Lower lobe of right lung (tissue), 2 donors: ENCODE measurements around the gene FBRSL1. TPM values are rescaled to one million over a fixed set of nuclear protein-coding genes. Genes with fewer than 3 reads are reported as not detected.

Experiments used
- ATAC-seq, 2 donors: fragments of 200-7000 bp; cut with Tn5 transposase; one replicate each; pipeline ENCODE4 v1.9.1; 2020 to 2022; ENCODE audit warnings: mild to moderate bottlenecking in 2 of 2, moderate library complexity in 2 of 2
- DNase-seq: peaks from one replicate; pipeline ENCODE4 v3.0.0-alpha.2; 2020
- H3K27ac ChIP-seq: fragments of 200-600 bp; one replicate; pipeline ENCODE4 v1.8.0; 2022
- H3K27me3 ChIP-seq: fragments of 200-600 bp; one replicate; pipeline ENCODE4 v1.8.0; 2022; ENCODE audit warnings: low read depth
- H3K36me3 ChIP-seq: fragments of 200-600 bp; one replicate; pipeline ENCODE4 v1.8.0; 2022; ENCODE audit warnings: mild to moderate bottlenecking
- H3K4me1 ChIP-seq: fragments of 200-600 bp; one replicate; pipeline ENCODE4 v1.8.0; 2022
- H3K4me3 ChIP-seq: fragments of 200-600 bp; one replicate; pipeline ENCODE4 v1.8.0; 2022; ENCODE audit warnings: mild to moderate bottlenecking
- H3K9me3 ChIP-seq: fragments of 200-600 bp; one replicate; pipeline ENCODE4 v1.8.0; 2022
- intact Hi-C: fragments of 100-400 bp; cut with DNase I; formaldehyde crosslinking; loops from one replicate; pipeline ENCODE4 v1.11.0; 2022
- total RNA-seq: library from RNA; stranded (reverse); fragmentation: NEBNext Ultra II Directional; extraction: Animal tissue kit (Norgen Biotek cat#: 25700); gene quantifications from one replicate; pipeline ENCODE4 v1.2.1, GENCODE V29; 2021
- TF ChIP-seq, protein P1 (sequence below): fragments of 200-600 bp; IDR thresholded peaks from one replicate; pipeline ENCODE4 v1.8.0; 2022; ENCODE audit warnings: antibody characterized with exemption, mild to moderate bottlenecking
- donor health status: DM: no; HTN: yes; CAD: no; lungs with severe emphysema.

The FBRSL1 gene
- total RNA-seq, 1 donor from 2014 or later = 47.6 TPM

DNA sequence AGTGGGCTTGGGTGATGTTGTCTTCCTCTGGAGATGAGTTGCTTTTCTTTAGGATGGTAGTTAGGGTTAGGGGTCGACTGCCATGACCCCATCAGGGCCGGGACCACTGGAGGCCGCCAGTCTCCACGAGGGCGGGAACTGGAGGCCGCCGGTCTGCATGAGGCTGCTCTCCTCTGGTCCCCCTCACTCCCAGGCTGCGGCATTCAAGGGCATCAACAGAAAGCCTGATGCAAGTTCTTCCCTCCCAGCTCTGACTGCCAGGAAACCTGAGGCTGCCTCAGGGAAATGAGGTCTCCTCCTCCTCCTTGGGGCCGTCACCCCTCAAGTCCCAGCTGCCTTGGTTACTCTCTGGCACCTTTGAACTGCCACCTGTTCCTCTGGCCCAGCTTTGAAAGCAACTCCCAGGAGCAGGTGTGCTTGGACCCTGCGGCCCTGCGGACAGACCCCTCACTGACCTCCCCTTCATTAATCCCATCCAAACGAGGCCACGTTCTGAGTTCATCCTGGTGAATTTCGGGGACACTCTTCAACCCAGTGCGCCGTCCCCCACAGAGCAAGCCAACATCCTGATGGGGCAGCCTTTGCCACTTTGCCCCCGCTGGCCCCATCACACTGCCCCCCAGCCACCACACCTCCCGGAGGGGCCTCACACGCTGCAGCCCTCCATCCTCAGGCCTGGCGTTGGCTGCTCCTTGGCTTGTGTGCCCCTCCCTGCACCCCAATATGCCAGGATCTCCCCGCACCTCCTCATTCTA, 37.2 kb upstream of the FBRSL1 start:
- no peak overlapping the region for H3K27ac ChIP-seq
- no peak overlapping the region for H3K4me3 ChIP-seq
- intact Hi-C loops = no loop called here
- no peak for DNase-seq
- H3K4me1 ChIP-seq = no peaks in the 10 kb centered on the region
- peaks cover 48% of the 10 kb centered on the region for H3K27me3 ChIP-seq
- no peak for ATAC-seq
- H3K9me3 ChIP-seq = no peaks in the 10 kb centered on the region
- TF ChIP-seq, protein P1, sequence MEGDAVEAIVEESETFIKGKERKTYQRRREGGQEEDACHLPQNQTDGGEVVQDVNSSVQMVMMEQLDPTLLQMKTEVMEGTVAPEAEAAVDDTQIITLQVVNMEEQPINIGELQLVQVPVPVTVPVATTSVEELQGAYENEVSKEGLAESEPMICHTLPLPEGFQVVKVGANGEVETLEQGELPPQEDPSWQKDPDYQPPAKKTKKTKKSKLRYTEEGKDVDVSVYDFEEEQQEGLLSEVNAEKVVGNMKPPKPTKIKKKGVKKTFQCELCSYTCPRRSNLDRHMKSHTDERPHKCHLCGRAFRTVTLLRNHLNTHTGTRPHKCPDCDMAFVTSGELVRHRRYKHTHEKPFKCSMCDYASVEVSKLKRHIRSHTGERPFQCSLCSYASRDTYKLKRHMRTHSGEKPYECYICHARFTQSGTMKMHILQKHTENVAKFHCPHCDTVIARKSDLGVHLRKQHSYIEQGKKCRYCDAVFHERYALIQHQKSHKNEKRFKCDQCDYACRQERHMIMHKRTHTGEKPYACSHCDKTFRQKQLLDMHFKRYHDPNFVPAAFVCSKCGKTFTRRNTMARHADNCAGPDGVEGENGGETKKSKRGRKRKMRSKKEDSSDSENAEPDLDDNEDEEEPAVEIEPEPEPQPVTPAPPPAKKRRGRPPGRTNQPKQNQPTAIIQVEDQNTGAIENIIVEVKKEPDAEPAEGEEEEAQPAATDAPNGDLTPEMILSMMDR = no peak
- no peaks in the 10 kb centered on the region for H3K36me3 ChIP-seq

DNA sequence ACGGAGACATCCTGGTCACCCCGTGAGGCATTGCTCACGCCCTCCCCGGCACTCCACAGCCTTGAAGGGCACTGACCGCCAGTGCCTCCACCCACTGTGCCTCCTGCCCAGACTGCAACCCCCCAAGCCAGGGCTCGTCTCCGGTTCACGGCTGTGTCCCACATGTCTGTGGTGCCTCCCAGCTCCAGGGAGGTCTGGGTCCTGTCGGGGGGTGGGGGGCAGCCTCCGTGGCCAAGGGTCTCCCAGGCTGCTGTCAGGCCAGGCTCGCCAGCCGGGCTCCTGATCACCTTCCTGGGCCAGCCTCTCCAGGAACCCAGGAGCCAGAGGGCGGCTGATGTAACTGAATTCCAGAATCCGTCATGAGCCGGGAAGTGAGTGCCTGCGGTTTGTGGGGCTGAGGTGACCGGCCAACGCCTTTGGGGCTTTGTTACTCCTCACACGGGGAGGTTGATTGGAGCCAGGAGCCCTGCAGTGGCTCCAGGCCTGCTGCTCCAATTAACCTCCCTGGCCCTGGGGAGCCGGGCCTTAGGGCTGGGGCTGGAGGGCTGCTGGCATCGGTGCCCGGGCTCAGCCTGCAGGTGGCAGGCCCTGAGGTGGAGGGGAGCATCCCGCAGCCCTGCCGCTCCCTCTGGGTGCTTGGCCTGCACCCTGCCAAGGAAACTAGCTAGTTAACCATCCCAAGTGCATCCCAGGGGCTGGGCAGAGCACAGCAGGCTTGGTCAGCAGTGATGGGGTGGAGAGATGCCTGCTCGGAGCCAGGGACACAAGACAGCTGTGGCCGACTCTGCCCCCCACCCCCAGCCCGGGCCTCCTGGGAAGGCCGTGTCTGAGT, 36.4 kb upstream of the FBRSL1 start:
- DNase-seq = no peak
- Histone ChIP-seq H3K9me3 (no peaks in the 10 kb centered on the region), H3K27me3 (peaks cover 47% of the 10 kb centered on the region), H3K4me1 (no peaks in the 10 kb centered on the region), H3K4me3 (no peak overlapping the region), H3K27ac (no peak overlapping the region), H3K36me3 (no peaks in the 10 kb centered on the region)
- ATAC-seq = no peak
- intact Hi-C loops = no loop called here
- TF ChIP-seq, protein P1 = no peak

DNA sequence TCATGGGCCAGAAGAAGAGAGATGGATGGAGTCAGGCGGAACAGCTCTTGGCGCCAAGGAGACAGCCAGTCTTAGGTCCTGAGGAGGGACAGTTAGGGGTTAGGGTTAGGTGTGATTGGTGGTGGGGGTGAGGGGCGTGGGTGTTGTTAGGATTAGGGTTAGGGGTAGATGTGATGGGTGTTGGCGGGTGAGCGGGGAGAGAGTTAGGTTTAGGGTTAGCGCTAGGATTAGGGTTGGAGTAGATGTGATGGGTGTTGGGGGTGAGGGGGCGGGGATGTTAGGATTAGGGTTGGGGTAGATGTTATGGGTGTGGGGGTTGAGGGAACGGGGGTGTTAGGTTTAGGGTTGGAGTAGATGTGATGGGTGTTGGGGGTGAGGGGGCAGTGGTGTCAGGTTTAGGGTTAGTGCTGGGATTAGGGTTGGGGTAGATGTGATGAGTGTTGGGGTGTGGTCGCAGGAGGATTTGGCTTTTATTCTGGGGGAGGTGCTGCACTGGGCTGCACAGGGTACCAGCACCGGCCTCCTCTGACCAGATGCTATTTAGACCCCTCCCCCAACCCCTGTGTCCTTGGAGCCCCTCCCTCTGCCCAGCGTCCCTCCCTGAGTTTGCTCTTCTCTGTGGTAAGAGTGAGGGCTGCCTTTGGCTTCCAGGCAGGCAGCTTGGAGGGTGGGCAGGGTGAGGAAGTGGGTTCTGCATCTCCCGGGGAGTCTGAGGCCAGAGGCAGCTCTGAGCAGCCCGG, 35.6 kb upstream of the FBRSL1 start:
- no peak for DNase-seq
- H3K36me3 ChIP-seq = no peaks in the 10 kb centered on the region
- peaks cover 52% of the 10 kb centered on the region for H3K27me3 ChIP-seq
- no peak overlapping the region for H3K27ac ChIP-seq
- no peak for ATAC-seq
- H3K4me1 ChIP-seq = no peaks in the 10 kb centered on the region
- no peaks in the 10 kb centered on the region for H3K9me3 ChIP-seq
- TF ChIP-seq, protein P1 = no peak
- intact Hi-C loops = no loop called here
- H3K4me3 ChIP-seq = no peak overlapping the region

DNA sequence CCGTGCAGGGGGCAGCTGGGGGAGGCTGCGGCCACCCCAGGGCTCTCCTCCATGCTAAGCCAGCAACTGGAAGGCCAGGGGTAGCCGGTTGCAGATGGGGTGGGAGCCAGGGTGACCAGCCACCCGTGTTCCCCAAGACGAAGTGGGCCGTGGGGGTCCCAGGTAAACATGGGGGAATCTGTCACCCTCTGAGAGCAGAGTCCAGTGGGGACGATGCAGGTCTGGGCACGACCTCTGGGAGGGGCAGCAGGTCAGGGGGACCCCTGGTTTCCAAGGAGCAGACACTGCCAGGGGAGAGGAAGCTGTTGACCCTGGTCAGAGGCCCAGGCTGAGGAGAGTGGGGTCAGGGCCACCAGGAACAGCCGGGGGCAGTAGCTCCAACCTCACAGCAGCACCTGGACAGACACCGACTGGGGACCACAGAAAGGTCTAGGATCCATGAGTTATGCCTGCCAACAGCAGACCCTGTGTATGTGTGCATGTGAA, 35.0 kb upstream of the FBRSL1 start:
- no peak overlapping the region for H3K27ac ChIP-seq
- no peaks in the 10 kb centered on the region for H3K9me3 ChIP-seq
- ATAC-seq = no peak
- peaks cover 57% of the 10 kb centered on the region for H3K27me3 ChIP-seq
- no peaks in the 10 kb centered on the region for H3K36me3 ChIP-seq
- TF ChIP-seq, protein P1 = no peak
- DNase-seq = no peak
- no peaks in the 10 kb centered on the region for H3K4me1 ChIP-seq
- intact Hi-C loops = no loop called here
- H3K4me3 ChIP-seq = no peak overlapping the region

DNA sequence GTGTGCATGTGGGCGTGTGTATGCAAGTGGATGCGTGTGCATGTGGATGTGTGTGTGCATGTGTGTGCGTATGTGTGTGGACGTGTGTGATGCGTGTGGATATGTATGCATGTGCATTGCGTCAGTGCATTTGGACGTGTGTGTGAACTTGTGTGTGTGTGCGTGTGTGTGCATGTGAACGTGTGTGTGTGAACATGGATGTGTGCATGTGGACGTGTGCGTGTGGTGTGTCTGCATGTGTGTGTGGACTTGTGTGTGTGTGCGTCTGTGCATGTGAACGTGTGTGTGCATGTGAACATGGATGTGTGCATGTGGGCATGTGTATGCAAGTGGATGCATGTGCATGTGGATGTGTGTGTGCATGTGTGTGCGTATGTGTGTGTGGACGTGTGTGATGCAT, 34.4 kb upstream of the FBRSL1 start:
- no peak for ATAC-seq
- H3K27me3 ChIP-seq = peaks cover 53% of the 10 kb centered on the region
- TF ChIP-seq, protein P1 = no peak
- no peak for DNase-seq
- H3K4me3 ChIP-seq = no peak overlapping the region
- intact Hi-C loops = no loop called here
- no peaks in the 10 kb centered on the region for H3K36me3 ChIP-seq
- no peaks in the 10 kb centered on the region for H3K9me3 ChIP-seq
- H3K4me1 ChIP-seq = no peaks in the 10 kb centered on the region
- H3K27ac ChIP-seq = no peak overlapping the region
